Stimulated activated CD4-positive, alpha-beta T cell treated with anti-CD3 and anti-CD28 coated beads, Interleukin-4, amount 100 ng/mL, for 4 hours (primary cell): ENCODE data around the gene BCORL1.
A peak's percentile ranks its signal among the peaks of the same experiment; 100 is the strongest.

ENCODE experiments used
- DNase-seq, 2 experiments: peaks; one replicate each; pipeline ENCODE4 v3.0.0-alpha.2; 2020

The BCORL1 gene

GRCh38 chrX:129968968-129969367 lies 13.5 kb upstream of the BCORL1 start:
- no peak for DNase-seq

- no peak for DNase-seq
These were observed 6.0 kb upstream of the BCORL1 start for GRCh38 chrX:129976441-129976840.

- DNase-seq, result no peak
These were observed 3.1 kb upstream of the BCORL1 start for GRCh38 chrX:129979207-129979920.

GRCh38 chrX:129980001-129980401 lies 2.4 kb upstream of the BCORL1 start:
- peak; percentile 30 to 33 for DNase-seq

- peak; percentile 10 to 12 for DNase-seq
These were observed 1.8 kb upstream of the BCORL1 start for GRCh38 chrX:129980540-129981199.

GRCh38 chrX:129981200-129981553 lies 1.3 kb upstream of the BCORL1 start:
- DNase-seq, result no peak

- DNase-seq, result no peak
These were observed 609 bp upstream of the BCORL1 start for GRCh38 chrX:129981752-129982299.

GRCh38 chrX:129983575-129984110 lies 1.2 kb downstream of the BCORL1 start:
- DNase-seq, result no peak

GRCh38 chrX:129984111-129984958 lies 1.9 kb downstream of the BCORL1 start:
- peak in 1 of 2 experiments; percentile 23 for DNase-seq

- DNase-seq, result no peak
These were observed 5.4 kb downstream of the BCORL1 start for GRCh38 chrX:129987871-129988270.

GRCh38 chrX:129992181-129992580 lies 9.7 kb downstream of the BCORL1 start:
- DNase-seq, result no peak

GRCh38 chrX:129996120-129996519 lies 13.7 kb downstream of the BCORL1 start:
- no peak for DNase-seq

- DNase-seq, result no peak
These were observed 14.7 kb downstream of the BCORL1 start for GRCh38 chrX:129997086-129997485.

- no peak for DNase-seq
These were observed 15.6 kb downstream of the BCORL1 start for GRCh38 chrX:129998021-129998420.

GRCh38 chrX:130001893-130002292 lies 19.5 kb downstream of the BCORL1 start:
- no peak for DNase-seq

- no peak for DNase-seq
These were observed 20.1 kb downstream of the BCORL1 start for GRCh38 chrX:130002541-130002940.

- no peak for DNase-seq
These were observed 22.8 kb downstream of the BCORL1 start for GRCh38 chrX:130005089-130005807.

- no peak for DNase-seq
These were observed 27.3 kb downstream of the BCORL1 start for GRCh38 chrX:130009658-130010223.

GRCh38 chrX:130012683-130013082 lies 30.2 kb downstream of the BCORL1 start:
- DNase-seq, result no peak

- no peak for DNase-seq
These were observed 31.2 kb downstream of the BCORL1 start for GRCh38 chrX:130013661-130014060.

- no peak for DNase-seq
These were observed 31.9 kb downstream of the BCORL1 start for GRCh38 chrX:130014356-130014755.

- DNase-seq, result no peak
These were observed 32.3 kb downstream of the BCORL1 start for GRCh38 chrX:130014770-130015169.
